NOMO-1 (cell line): ENCODE measurements around the gene HENMT1.
"Not testable (repeated sequence)": the region's sequence is repeated elsewhere in the genome, so short reads cannot be mapped to it uniquely, and the experiment has no call there.

Source experiments
- DNase-seq, 2 experiments: peaks; one replicate each; lab custom pipeline; 2025; ENCODE audit not compliant: unreplicated experiment in 2 of 2; lab: John Stamatoyannopoulos, UW

The HENMT1 gene

DNA sequence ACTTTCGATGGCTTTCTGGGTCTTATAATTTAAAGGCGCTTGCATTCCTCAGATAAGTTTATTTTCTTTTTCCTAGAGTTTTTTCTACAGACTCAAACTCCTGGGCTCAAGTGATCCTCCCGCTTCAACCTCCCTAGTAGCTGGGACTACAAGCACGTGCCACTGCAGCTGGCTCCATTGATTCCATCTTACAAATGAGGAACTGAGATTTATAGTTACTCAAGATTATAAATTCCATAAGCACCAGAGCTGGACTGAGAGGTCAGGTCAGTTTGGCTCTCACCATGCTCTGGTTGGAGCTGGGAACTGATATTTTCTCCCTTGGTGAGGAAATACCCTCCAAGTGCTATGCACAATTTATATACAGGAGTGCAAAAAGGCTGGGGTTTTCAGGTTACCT lies 17.8 kb upstream of the HENMT1 start:
- DNase-seq = peak in 1 of 2 experiments; percentile 32

DNA sequence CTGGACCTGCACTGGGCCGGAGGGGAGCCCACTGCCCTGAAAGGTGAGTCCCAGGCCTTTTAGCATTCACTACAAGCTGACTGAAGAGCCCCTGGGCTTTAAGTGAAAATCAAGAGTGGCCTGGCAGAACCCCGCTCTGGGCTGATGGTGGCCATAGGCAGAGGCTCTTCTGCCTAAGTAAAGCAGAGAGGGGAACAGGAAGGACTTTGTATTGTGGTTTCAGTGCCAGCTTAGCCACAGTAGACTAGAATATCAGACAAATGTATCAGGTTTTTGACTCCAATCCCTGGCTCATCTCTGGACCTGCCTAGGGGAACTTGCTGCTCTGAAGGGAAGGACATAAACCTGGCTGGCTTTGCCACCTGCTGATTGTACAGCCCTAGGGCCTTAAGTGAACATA lies 10.2 kb upstream of the HENMT1 start:
- DNase-seq = no peak

DNA sequence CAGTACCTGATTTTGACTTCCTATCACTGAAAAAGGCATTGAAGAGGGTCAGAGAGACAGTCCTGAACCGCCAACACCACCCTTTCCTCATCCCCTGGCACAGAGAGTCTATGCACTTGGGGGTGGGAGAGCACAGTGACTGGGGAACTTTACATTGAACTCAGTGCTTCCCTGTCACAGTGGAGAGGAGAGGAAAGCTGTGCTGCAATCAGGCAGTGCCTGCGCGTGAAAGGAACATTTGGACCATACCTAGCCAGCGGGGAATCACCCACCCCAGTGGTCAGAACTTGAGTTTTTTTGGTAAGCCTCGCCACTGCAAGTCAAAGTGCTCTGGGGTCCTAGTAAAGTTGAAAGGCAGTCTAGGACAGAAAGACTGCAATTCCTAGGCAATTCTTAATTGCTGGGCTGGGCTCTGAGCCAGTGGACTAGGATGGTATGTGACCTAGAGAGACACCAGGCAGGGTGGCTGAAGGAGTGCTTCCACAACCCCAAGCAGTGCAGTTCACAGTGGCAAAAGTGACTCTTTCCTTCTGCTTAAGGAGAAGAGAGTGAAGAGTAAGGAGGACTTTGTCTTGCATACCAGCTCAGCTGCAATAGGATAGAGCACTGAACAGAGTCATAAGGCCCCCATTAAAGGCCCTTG lies 9.4 kb upstream of the HENMT1 start:
- no peak for DNase-seq

DNA sequence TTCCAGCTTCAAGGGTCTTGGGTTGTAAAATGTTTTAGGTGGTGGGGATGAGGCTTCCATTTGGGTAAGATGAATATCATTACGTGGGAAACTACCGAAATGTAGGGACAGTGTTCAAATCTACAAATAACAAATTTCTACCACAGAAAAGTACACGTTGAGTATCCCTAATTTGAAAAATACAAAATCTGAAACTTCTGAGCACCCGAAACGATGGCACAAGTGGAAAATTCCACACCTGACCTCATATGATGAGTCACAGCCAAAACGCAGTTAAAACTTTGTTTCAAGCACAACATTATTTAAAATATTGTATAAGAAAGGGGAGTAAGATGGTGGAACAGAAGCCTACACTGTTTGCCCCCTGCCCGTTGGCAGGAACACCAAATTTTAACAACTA lies 8.8 kb upstream of the HENMT1 start:
- DNase-seq = no peak

DNA sequence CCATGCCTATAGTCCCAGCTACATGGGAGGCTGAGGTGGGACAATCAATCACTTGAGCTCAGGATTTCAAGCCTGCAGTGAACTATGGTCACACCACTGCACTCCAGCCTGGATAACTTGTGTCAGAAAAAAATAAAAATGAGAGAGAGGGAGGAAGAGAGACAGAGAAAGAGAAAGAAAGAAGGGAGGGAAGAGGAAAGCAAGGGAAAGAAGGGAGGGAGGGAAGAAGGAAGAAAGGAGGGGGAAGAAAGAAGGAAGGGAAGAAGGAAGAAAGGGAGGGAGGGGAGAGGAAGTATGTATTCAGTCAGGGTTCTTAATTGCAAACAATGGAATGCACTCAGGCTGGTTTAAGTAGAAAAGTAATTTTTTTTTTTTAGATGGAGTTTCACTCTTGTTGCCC lies 7.9 kb upstream of the HENMT1 start:
- no peak for DNase-seq

DNA sequence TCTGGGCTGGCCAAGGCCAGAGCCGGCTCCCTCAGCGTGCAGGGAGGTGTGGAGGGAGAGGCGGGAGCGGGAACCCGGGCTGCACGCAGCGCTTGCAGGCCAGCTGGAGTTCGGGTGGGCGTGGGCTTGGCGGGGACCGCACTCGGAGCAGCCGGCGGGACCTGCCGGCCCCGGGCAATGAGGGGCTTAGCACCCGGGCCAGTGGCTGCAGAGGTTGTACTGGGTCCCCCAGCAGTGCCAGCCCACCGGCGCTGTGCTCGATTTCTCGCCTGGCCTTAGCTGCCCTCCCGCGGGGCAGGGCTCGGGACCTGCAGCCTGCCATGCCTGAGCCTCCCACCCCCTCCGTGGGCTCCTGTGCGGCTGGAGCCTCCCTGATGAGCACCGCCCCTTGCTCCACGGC lies 6.5 kb upstream of the HENMT1 start:
- not testable (repeated sequence) for DNase-seq

DNA sequence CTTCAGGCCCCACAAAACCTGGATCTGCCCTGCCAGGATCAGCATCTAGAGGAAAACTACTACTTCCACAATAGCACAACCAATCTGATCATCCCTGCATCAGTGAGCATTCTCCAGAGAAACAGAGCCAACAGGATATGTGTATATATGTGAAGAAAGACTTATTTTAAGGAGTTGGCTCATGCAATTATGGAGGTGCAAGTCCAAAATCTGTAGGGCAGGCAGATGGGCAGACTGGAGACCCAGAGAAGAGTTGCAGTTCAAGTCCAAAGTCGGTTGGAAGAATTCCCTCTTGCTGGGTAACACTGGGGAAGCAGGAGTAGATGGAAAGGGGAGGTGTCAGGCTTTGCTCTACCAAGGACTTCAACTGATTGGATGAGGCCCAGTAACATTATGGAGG lies 4.9 kb upstream of the HENMT1 start:
- DNase-seq = no peak

DNA sequence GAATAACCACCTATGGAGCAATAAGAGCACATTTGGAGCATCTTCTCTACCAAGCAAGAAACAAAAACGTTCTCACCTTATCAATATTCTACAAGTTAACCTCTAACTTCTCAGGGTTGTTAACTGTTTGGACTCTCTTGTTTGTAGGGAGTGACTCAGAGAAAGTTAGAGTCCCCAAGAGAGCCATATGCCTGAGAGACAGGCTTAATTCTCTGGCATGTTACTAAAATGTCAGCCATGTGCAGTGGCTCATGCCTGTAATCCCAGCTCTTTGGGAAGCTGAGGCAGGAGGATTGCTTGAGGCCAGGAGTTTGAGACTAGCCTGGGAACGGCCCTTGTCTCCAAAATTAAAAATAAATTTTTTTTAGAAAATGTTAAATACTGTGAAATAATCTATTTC lies 4.2 kb upstream of the HENMT1 start:
- no peak for DNase-seq

DNA sequence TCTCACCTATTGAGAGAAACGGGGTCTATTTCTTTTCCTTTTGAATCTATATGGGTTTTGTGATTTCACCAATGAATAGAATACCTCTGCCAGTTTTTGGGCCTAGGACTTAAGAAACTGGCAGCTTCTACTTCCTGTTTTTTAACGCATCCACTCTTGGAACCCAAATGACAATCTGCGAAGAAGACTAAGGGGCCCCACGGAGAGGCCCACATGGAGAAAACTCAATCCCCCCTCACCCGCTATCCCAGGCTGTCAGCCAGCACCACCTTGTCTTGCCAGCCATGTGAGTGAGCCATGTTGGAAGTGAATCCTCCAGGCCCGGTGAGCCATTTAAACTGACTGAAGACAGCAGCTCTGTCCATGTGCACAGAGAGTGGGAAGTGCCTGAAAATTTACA lies 3.6 kb upstream of the HENMT1 start:
- DNase-seq = peak; percentile 35 to 60

DNA sequence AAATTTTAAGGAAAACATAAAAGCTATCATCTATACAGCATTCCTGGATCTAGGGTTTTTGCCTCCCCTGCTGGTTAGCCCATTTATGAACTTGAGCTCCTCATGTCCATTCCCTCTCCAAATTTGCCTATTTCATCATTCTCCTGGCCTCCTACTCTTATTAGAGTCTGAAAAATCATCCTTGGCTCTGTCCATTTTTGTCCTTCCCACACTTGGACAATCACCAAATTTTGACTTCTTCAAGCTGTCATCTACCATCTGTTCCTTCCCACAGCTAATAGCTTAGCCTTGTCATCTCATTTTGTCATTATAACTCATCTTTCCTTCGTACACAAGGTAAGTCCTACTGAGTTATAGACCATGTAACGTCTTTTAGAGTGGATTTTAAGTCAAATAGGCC lies 2.2 kb upstream of the HENMT1 start:
- DNase-seq = no peak

DNA sequence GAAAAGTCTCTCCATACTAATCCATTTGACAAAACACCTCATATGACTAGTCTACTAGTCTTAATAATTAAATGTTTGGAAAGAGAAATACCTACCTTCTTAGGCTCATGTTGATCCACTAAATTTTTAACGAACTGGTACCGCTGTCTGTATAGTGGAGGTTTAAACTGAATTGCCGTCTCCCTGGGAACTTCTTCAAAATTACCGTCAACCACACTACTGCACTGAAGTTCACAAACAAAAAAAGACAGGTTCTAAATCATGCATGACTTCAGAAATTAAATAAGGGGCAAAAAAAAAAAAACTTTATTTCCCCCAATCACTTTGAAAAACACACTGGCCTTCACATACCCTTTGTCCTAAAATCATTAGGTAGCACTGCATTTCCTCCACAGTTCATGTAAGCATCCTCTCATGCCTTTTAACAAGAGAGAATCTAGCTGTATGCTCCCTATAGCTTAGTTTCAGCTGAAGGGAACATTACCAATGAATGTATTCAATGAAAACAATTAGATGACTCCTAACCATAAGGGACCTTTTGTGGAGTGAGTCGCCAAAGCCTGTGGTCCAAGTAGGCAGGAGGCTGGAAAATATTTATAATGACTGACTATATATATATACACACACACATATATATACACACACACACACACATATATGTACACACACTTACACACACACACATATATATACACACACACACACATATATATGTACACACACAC lies 3.4 kb downstream of the HENMT1 start:
- no peak for DNase-seq

DNA sequence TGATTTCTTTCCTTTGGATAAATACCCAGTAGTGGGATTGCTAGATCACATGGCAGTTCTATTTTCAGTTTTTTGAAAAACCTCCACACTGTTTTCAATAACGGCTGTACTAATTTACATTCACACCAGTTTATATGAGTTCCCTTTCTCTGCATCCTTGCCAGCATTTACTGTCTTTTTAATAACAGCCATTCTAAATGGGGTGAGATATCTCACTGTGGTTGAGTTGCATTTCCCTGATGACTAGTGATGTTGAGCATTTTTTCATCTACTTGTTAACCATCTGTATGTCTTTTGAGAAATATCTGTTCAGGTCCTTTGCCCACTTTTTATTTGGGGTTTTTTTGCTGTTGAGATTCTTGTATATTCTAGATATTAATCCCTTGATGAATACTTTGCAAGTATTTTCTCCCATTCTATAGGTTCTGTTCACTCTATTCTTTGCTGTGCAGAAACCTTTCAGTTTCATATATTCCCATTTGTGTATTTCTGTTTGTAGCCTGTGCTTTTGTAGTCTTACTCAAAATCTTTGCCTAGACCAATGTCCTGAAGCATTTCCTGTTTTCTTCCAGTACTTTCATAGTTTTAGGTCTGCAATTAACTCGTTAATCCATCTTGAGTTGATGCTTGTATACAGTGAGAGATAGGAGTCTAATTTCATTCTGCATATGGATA lies 7.3 kb downstream of the HENMT1 start:
- DNase-seq = no peak

DNA sequence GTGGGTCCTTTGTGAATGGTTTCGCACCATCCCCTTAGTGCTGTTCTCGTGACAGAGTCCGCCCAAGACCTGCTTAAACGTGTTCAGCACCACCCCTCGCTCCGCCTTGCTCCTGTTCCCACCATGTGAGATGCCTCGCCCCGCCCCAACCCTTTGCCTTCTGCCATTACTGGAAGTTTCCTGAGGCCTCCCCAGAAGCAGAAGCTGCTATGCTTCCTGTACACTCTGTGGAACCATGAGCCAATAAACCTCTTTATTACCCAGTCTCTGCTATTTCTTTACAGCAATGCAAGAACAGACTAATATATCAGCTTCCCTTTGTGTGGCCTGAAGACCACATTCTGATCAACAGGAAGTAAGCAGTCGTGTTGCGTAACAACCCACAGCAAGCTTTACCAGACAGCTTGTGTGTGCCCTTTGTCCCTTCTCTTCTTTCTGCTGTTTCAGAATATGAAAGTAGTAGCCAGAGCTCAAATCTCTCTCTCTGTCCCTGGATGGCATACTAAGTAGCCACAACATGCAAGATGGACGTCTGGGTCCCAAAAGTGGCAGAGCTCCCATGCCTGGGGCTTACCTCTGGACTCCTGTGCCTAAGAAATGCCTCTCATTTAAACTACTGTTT lies 14.1 kb downstream of the HENMT1 start:
- DNase-seq = peak; percentile 94 to 100

DNA sequence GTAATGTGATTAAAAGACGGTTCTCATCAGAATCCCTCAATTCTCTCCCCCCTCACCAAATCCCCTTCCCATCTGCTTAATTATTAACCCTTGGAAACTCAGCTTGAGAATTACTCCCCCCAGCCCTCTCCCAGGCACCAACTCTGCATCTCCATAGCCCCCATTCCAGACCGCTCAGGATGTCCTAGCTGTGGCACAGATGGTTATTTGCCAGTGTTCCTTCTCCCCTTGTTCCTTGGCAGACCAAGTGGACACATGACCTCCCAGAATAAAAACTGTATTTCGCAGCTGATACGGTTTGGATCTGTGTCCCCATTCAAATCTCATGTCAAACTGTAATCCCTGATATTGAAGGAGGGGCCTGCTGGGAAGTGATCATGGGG lies 14.6 kb downstream of the HENMT1 start:
- no peak for DNase-seq

DNA sequence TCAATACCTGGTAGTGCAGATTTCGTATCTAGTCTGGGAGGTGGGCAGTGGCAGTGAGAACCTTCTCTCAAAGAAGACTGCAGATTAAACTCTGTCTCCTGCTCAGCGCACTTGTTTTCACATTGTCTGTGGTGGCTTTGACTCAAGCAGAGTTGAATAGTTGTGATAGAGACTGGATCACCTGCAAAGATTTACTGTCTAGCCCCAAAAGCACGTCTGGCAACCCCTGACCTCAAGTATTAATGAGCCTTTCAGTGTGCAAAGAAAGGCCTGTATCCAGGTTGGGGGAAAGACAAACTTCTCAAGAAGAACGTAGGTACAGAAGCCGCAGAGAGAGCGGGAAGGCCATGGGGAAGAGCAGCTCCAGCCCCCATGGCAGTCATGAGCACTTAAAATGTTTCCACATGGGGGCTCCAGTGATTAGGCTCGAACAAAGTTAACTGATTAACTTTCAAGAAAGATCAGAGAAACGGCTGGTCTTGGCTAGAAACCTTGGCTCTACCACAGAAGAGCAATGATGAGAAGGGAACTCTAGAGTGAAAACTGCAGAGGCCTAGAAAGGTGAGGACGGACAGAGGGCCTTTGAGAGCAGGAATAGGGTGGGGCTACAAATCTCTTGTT lies 15.2 kb downstream of the HENMT1 start:
- peak in 1 of 2 experiments; percentile 4 for DNase-seq

DNA sequence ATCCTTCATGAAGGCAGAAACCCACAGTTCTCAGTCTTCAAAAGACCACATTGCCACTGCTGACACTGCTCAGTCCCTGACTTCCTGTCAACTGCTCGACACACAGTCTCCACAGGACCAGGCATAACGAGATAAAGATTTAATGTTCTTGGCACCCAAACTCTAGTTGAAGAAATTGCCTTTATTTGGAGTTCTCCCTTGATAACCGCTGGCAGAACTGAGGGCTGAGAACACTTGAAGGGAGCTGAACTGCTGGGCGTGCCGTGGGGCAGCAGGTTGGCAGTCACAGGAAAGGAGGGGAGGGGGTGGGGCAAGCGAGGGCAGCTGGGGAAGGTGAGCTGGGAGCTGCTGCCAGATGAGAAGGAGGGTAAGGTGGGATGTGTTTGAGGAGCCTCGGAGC lies 15.9 kb downstream of the HENMT1 start:
- no peak for DNase-seq

DNA sequence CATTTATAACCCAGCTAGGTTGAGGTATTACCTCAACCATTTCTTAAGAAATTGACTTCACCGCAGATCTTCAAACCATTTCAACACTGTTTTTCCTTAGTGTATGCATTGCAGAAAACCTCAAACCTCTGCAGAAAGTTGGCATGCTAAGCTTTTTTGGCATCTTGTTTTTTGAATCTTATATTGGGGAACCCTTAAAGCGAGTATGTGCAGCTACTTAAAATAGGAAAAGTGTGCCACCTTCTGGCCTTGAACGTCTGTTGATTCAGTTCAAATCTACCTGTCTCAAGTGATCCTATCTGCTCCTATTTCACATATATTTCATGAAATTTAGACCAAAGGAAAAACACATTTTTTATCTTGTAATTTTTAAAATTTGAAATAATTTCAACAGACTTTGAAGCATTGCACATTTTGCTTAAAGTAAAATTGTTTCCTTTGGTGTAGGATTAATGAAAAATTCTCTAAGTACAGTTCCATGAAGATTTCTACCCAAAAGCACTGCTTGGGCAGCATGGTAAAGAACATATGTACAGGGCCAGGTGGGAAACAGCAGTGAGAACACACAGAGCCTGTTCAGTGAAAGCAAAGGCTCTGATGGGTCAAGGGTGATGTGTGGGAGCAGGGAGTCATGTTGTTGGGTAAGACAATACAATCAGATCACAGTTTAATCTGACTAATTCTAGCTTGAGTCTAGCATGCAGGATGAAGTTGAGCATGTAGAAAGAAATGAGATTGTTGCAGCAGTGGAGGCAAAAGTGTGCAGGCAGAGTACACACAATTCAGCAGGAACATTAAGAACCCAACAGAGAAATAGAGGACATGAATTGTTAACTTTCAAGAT lies 17.2 kb downstream of the HENMT1 start:
- peak; percentile 64 to 83 for DNase-seq

DNA sequence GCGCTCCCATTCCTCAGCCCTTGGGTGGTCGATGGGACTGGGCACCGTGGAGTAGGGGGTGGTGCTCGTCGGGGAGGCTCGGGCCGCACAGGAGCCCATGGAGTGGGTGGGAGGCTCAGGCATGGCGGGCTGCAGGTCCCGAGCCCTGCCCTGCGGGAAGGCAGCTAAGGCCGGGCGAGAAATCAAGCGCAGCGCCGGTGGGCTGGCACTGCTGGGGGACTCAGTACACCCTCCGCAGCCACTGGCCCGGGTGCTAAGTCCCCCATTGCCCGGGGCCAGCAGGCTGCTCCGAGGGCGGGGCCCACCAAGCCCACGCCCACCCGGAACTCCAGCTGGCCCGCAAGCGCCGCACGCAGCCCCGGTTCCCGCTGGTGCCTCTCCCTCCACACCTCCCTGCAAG lies 20.0 kb downstream of the HENMT1 start:
- DNase-seq = not testable (repeated sequence)

DNA sequence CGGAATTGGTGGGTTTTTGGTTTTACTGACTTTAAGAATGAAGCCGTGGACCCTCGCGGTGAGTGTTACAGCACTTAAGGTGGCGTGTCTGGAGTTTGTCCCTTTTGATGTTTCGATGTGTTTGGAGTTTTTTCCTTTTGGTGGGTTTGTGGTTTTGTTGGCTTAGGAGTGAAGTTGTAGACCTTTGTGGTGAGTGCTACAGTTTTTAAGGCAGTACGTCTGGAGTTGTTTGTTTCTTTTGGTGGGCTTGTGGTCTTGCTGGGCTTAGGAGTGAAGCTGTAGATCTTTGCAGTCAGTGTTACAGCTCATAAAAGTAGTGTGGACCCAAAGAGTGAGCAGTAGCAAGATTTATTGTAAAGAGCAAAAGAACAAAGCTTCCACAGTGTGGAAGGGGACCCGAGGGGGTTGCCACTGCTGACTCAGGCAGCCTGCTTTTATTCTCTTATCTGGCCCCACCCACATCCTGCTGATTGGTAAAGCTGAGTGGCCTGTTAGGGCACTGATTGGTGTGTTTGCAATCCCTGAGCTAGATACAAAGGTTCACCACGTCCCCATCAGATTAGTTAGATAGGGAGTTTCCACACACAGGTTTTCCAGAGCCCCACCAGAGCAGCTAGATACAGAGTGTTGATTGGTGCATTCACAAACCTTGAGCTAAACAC lies 20.9 kb downstream of the HENMT1 start:
- DNase-seq = no peak

DNA sequence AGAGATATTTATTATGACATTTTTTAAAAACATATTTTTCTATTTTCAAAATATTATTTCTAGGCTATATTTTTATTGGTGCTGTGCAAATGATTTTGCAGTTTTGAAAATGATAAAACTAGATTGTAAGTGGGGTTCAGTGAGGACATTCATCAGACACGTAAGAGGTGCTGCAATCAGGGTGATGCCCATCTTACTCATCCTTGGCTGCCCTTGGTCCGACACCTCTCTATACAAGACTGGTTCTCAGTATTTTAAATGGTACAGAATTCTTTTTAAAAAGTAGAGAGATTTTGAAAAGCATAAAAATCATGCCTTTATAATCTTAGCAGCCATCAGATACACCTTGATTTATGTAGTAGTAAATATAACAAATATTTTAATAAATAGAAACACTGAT lies 24.0 kb downstream of the HENMT1 start:
- no peak for DNase-seq
